NB4 (cell line): Measurements from ENCODE around the gene ARHGAP18.

Experiments used
- POLR2A ChIP-seq: IDR thresholded peaks from 2 replicates; pipeline ENCODE4 v1.6.1; 2011; ENCODE audit warnings: mild to moderate bottlenecking; ENCODE audit not compliant: insufficient read length; ENCODE audit errors: extremely low read depth
- TF ChIP-seq, protein P1 (sequence below): IDR thresholded peaks from one replicate; pipeline ENCODE4 v1.5.1; 2012; ENCODE audit warnings: low read depth, low read length
- TF ChIP-seq, protein P2 (sequence below): IDR thresholded peaks from 2 replicates; pipeline ENCODE4 v1.6.1; 2011; ENCODE audit warnings: low read depth, low read length

DNA sequence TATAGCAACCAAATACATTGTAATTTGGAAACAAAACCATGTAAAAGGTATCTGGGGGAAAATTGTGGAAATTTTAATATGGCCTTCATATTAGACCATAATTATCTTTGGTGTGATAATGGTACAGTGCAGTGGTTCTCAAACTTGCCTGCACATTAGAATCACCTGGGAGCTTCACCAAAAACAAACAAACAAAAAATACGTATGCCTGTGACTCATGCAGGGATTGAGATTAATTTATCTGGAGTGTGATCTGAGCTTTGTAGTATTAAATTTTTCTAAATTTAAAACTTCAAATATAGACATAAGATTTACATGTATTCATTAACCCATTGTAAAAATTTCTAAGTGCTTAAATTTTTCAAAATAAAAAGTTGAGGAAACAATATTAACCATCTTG is 31.5 kb downstream of the ARHGAP18 start:
- TF ChIP-seq, protein P1, sequence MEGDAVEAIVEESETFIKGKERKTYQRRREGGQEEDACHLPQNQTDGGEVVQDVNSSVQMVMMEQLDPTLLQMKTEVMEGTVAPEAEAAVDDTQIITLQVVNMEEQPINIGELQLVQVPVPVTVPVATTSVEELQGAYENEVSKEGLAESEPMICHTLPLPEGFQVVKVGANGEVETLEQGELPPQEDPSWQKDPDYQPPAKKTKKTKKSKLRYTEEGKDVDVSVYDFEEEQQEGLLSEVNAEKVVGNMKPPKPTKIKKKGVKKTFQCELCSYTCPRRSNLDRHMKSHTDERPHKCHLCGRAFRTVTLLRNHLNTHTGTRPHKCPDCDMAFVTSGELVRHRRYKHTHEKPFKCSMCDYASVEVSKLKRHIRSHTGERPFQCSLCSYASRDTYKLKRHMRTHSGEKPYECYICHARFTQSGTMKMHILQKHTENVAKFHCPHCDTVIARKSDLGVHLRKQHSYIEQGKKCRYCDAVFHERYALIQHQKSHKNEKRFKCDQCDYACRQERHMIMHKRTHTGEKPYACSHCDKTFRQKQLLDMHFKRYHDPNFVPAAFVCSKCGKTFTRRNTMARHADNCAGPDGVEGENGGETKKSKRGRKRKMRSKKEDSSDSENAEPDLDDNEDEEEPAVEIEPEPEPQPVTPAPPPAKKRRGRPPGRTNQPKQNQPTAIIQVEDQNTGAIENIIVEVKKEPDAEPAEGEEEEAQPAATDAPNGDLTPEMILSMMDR, result no peak
- no peak for TF ChIP-seq POLR2A
- TF ChIP-seq, protein P2, sequence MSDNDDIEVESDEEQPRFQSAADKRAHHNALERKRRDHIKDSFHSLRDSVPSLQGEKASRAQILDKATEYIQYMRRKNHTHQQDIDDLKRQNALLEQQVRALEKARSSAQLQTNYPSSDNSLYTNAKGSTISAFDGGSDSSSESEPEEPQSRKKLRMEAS, result no peak
